ENCODE measurements around the gene TEAD1.

Gene TEAD1

DNA sequence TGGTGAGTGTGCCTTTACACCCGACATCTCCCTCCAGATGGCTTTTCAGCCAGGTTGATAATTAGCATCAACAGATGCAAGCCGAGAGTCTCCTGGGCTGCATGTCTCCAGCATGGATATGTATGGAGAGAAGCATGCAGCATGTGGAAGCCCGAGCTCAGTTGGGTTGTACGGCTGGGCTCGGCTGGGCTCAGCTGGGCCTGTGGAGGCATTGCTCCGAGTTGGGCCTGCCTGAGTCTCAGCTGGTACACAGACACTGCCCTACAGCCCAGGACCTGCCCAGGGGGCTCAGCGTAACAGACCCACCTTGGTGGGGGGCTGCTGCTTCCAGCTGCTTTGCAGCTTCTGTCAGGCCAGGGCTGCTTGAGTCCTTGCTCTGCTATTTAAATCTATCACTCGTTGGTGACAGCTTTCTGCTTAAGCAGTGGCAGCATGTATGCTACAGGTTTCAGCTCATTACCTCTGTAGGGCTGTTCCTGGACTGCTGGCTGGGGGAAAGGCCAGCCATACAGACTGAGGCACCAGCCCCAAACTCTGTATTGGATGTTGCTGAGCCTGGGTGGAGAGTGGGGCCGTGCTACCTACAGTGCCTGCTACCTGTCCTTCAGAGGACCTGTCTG lies 115.5 kb downstream of the TEAD1 start:
- H3K4me3 ChIP-seq (ENCODE audit: low read length) = no peak overlapping the region
- no peak overlapping the region for H3K4me2 ChIP-seq (ENCODE audit: low read length)
- H3K27me3 ChIP-seq (ENCODE audit: control insufficient read depth, low read length) = no peaks in the 10 kb centered on the region
- no peak overlapping the region for H3K27ac ChIP-seq (ENCODE audit: low read depth, low read length)
- no peak for TF ChIP-seq EZH2phosphoT487 (IDR thresholded peaks at IDR 0.05; ENCODE audit: borderline replicate concordance, low read length)
- TF ChIP-seq, protein P1, sequence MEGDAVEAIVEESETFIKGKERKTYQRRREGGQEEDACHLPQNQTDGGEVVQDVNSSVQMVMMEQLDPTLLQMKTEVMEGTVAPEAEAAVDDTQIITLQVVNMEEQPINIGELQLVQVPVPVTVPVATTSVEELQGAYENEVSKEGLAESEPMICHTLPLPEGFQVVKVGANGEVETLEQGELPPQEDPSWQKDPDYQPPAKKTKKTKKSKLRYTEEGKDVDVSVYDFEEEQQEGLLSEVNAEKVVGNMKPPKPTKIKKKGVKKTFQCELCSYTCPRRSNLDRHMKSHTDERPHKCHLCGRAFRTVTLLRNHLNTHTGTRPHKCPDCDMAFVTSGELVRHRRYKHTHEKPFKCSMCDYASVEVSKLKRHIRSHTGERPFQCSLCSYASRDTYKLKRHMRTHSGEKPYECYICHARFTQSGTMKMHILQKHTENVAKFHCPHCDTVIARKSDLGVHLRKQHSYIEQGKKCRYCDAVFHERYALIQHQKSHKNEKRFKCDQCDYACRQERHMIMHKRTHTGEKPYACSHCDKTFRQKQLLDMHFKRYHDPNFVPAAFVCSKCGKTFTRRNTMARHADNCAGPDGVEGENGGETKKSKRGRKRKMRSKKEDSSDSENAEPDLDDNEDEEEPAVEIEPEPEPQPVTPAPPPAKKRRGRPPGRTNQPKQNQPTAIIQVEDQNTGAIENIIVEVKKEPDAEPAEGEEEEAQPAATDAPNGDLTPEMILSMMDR (IDR thresholded peaks at IDR 0.05; ENCODE audit: low read depth, low read length, poor library complexity, severe bottlenecking) = no peak
- H3K9me3 ChIP-seq (ENCODE audit: control insufficient read depth, insufficient read depth, low read length) = no peaks in the 10 kb centered on the region
- no peaks in the 10 kb centered on the region for H3K9me2 ChIP-seq (replicated peaks; ENCODE audit: control insufficient read depth, low read length)
- H3F3A ChIP-seq (ENCODE audit: control insufficient read depth, insufficient read depth) = no peaks in the 10 kb centered on the region
- H3K36me3 ChIP-seq (ENCODE audit: control insufficient read depth, low read length) = no peaks in the 10 kb centered on the region
- no peaks in the 10 kb centered on the region for H3K4me1 ChIP-seq (ENCODE audit: control insufficient read depth, low read length)
- H3K79me2 ChIP-seq (ENCODE audit: control insufficient read depth, low read length) = no peaks in the 10 kb centered on the region
- H4K20me1 ChIP-seq (ENCODE audit: control insufficient read depth, insufficient read depth, low read depth, low read length) = no peaks in the 10 kb centered on the region

DNA sequence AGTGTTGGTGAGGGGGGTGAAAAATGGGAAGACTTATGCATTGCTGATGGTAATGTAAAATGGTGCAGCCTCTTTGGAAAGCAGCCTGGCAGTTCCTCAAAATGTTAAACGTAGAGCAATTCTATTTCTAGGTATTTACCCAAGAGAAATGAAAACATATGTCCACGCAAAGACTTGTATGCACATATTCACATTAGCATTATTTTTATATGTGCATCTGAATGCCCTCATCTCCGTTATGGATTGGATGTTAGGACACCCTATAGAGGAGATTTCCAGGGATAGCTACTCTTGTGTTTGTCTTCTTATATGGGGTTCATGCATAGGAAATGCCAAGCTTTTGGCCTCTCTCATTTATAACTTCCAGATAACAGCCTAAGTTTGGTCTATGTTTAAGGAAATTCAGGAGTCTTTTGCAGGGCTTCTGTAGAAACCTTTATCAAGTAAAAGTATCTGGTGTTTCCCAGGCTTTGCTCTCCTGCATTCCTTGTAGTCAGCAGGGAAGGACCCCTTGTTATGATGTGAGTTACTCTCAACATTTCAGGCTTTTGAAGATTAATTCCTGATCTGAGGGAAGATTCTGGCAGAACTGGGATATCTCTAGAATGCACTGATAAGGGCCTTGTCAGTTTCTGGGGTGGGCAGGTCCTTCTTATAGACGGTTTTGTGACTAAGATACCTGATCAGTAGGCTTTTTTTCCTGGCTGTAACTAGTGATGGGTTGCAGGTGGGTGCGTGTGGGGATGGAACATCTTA lies 116.8 kb downstream of the TEAD1 start:
- H3K79me2 ChIP-seq (ENCODE audit: control insufficient read depth, low read length) = no peaks in the 10 kb centered on the region
- H3K36me3 ChIP-seq (ENCODE audit: control insufficient read depth, low read length) = no peaks in the 10 kb centered on the region
- no peak overlapping the region for H3K27ac ChIP-seq (ENCODE audit: low read depth, low read length)
- TF ChIP-seq, protein P1 (IDR thresholded peaks at IDR 0.05; ENCODE audit: low read depth, low read length, poor library complexity, severe bottlenecking) = no peak
- no peak for TF ChIP-seq EZH2phosphoT487 (IDR thresholded peaks at IDR 0.05; ENCODE audit: borderline replicate concordance, low read length)
- no peaks in the 10 kb centered on the region for H4K20me1 ChIP-seq (ENCODE audit: control insufficient read depth, insufficient read depth, low read depth, low read length)
- no peaks in the 10 kb centered on the region for H3K4me1 ChIP-seq (ENCODE audit: control insufficient read depth, low read length)
- no peaks in the 10 kb centered on the region for H3K9me3 ChIP-seq (ENCODE audit: control insufficient read depth, insufficient read depth, low read length)
- no peak overlapping the region for H3K4me2 ChIP-seq (ENCODE audit: low read length)
- no peaks in the 10 kb centered on the region for H3K27me3 ChIP-seq (ENCODE audit: control insufficient read depth, low read length)
- H3K4me3 ChIP-seq (ENCODE audit: low read length) = no peak overlapping the region
- H3F3A ChIP-seq (ENCODE audit: control insufficient read depth, insufficient read depth) = no peaks in the 10 kb centered on the region
- H3K9me2 ChIP-seq (replicated peaks; ENCODE audit: control insufficient read depth, low read length) = no peaks in the 10 kb centered on the region

DNA sequence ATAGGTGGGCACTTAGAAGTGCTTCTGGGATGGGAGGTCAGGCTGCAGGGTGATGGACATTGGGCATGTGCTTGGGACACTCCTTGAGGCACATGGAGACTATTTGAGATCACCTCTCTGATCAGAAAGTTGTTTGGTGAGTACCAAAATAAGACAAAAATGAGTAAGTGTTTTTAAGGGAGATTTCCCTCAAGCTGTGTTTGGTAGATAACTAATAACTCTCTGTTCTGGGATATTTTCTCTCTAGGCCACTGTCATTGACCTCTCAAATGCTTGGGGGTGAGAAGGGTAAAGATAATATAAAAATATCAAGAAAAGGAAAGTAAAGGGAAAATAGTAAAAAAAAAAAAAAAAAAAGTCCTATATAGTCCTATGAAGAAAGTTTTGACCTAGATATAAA lies 117.8 kb downstream of the TEAD1 start:
- Histone ChIP-seq H3F3A (ENCODE audit: control insufficient read depth, insufficient read depth) (no peaks in the 10 kb centered on the region), H3K36me3 (ENCODE audit: control insufficient read depth, low read length) (no peaks in the 10 kb centered on the region), H3K27ac (ENCODE audit: low read depth, low read length) (no peak overlapping the region), H3K79me2 (ENCODE audit: control insufficient read depth, low read length) (no peaks in the 10 kb centered on the region), H3K4me2 (ENCODE audit: low read length) (no peak overlapping the region), H3K4me1 (ENCODE audit: control insufficient read depth, low read length) (no peaks in the 10 kb centered on the region), H4K20me1 (ENCODE audit: control insufficient read depth, insufficient read depth, low read depth, low read length) (no peaks in the 10 kb centered on the region), H3K9me2 (replicated peaks; ENCODE audit: control insufficient read depth, low read length) (no peaks in the 10 kb centered on the region), H3K9me3 (ENCODE audit: control insufficient read depth, insufficient read depth, low read length) (no peaks in the 10 kb centered on the region), H3K27me3 (ENCODE audit: control insufficient read depth, low read length) (no peaks in the 10 kb centered on the region), H3K4me3 (ENCODE audit: low read length) (no peak overlapping the region)
- TF ChIP-seq EZH2phosphoT487 (IDR thresholded peaks at IDR 0.05; ENCODE audit: borderline replicate concordance, low read length) = no peak
- TF ChIP-seq, protein P1 (IDR thresholded peaks at IDR 0.05; ENCODE audit: low read depth, low read length, poor library complexity, severe bottlenecking) = no peak
